Neural cell (in vitro differentiated cells): ENCODE results near the gene LYPD6B. TPM values are rescaled to one million over a fixed set of nuclear protein-coding genes. Genes with fewer than 3 reads are reported as not detected.

Experiments used
- H2AFZ ChIP-seq: fragments of 200-600, 300-800 bp; sonication (generic), shearing (Covaris generic); 2 replicates; pipeline ENCODE4 v1.6.0; 2014; ENCODE audit warnings: low read depth, mild to moderate bottlenecking, antibody characterized with exemption, low read length, moderate library complexity
- H3F3A ChIP-seq: fragments of 200-600 bp; shearing (Covaris generic); 2 replicates; pipeline ENCODE4 v1.6.1; 2016; ENCODE audit warnings: mild to moderate bottlenecking, moderate library complexity, mixed read lengths, antibody characterized with exemption, low read length; ENCODE audit not compliant: insufficient read depth, poor library complexity, severe bottlenecking
- H3K27ac ChIP-seq: fragments of 200-600, 300-800 bp; sonication (generic), shearing (Covaris generic); 2 replicates; pipeline ENCODE4 v1.5.1; 2014; ENCODE audit warnings: mild to moderate bottlenecking, low read length, moderate library complexity
- H3K27me3 ChIP-seq: fragments of 300-800, 200-600 bp; sonication (generic), shearing (Covaris generic); 2 replicates; pipeline ENCODE4 v1.6.0; 2014; ENCODE audit warnings: mild to moderate bottlenecking, low read depth, low read length, moderate library complexity; ENCODE audit not compliant: insufficient read depth
- H3K36me3 ChIP-seq: fragments of 300-800, 200-600 bp; sonication (generic), shearing (Covaris generic); 2 replicates; pipeline ENCODE4 v1.5.1; 2014; ENCODE audit warnings: mild to moderate bottlenecking, antibody characterized with exemption, low read length, moderate library complexity; ENCODE audit not compliant: insufficient read depth
- H3K4me2 ChIP-seq: fragments of 300-800, 200-600 bp; sonication (generic), shearing (Covaris generic); 2 replicates; pipeline ENCODE4 v1.6.0; 2014; ENCODE audit warnings: mild to moderate bottlenecking, low read length
- H3K4me3 ChIP-seq: fragments of 300-800, 200-600 bp; sonication (generic), shearing (Covaris generic); 2 replicates; pipeline ENCODE4 v1.5.1; 2014; ENCODE audit warnings: mild to moderate bottlenecking, low read length, moderate library complexity
- H3K79me2 ChIP-seq: fragments of 200-600 bp; shearing (Covaris generic); replicated peaks from 2 replicates; pipeline ENCODE4 v1.6.0; 2014; ENCODE audit warnings: mild to moderate bottlenecking, low read length, moderate library complexity; ENCODE audit not compliant: insufficient read depth
- H3K9ac ChIP-seq: fragments of 300-800, 200-600 bp; sonication (generic), shearing (Covaris generic); 2 replicates; pipeline ENCODE4 v1.6.1; 2016; ENCODE audit warnings: mild to moderate bottlenecking, low read length, mixed read lengths
- H3K9me2 ChIP-seq: fragments of 200-600 bp; shearing (Covaris generic); 2 replicates; pipeline ENCODE4 v1.6.1; 2016; ENCODE audit warnings: mild to moderate bottlenecking, low read length, mixed read lengths; ENCODE audit not compliant: insufficient read depth
- H3K9me3 ChIP-seq: fragments of 200-600, 300-800 bp; sonication (generic), shearing (Covaris generic); 2 replicates; pipeline ENCODE4 v1.6.1; 2016; ENCODE audit warnings: mild to moderate bottlenecking, mixed run types, low read length, moderate library complexity, mixed read lengths
- H4K20me1 ChIP-seq: fragments of 200-600 bp; shearing (Covaris generic); 2 replicates; pipeline ENCODE4 v1.6.1; 2016; ENCODE audit warnings: mild to moderate bottlenecking, mixed run types; ENCODE audit not compliant: insufficient read depth
- EP300 ChIP-seq: fragments of 450-650 bp; conservative IDR thresholded peaks from 2 replicates; pipeline ENCODE4 v1.6.1; 2014; ENCODE audit warnings: antibody characterized with exemption, mild to moderate bottlenecking, moderate library complexity; ENCODE audit not compliant: poor library complexity, severe bottlenecking
- EZH2 ChIP-seq: fragments of 200-600, 300-800 bp; shearing (Covaris generic), sonication (generic); IDR thresholded peaks from 2 replicates; pipeline ENCODE4 v1.6.1; 2014; ENCODE audit warnings: antibody characterized with exemption, low read length, borderline replicate concordance, mild to moderate bottlenecking; ENCODE audit not compliant: insufficient read depth, poor library complexity, severe bottlenecking
- MXI1 ChIP-seq: fragments of 450-650 bp; conservative IDR thresholded peaks from 2 replicates; pipeline ENCODE4 v1.6.1; 2014; ENCODE audit warnings: antibody characterized with exemption, mild to moderate bottlenecking; ENCODE audit not compliant: poor library complexity, severe bottlenecking
- POLR2AphosphoS5 ChIP-seq: IDR thresholded peaks from 2 replicates; pipeline ENCODE4 v1.6.1; 2012
- RAD21 ChIP-seq: fragments of 450-650 bp; conservative IDR thresholded peaks from 2 replicates; pipeline ENCODE4 v1.6.1; 2014; ENCODE audit warnings: antibody characterized with exemption, mild to moderate bottlenecking, moderate library complexity
- SMC3 ChIP-seq: fragments of 450-650 bp; conservative IDR thresholded peaks from 2 replicates; pipeline ENCODE4 v1.6.1; 2014; ENCODE audit warnings: antibody characterized with exemption, mild to moderate bottlenecking, moderate library complexity; ENCODE audit not compliant: poor library complexity
- TAF1 ChIP-seq: IDR thresholded peaks from 2 replicates; pipeline ENCODE4 v1.6.1; 2012; ENCODE audit warnings: low read depth
- polyA plus RNA-seq: library from polyadenylated mRNA; depleted of rRNA; stranded (reverse); fragments of >200 nt; gene quantifications from 2 replicates; pipeline ENCODE4 v1.2.3, GENCODE V29; 2014
- TF ChIP-seq, protein P1 (sequence below): fragments of 450-650 bp; IDR thresholded peaks from 2 replicates; pipeline ENCODE4 v1.5.1; 2014; ENCODE audit warnings: antibody characterized with exemption, mild to moderate bottlenecking, moderate library complexity; ENCODE audit not compliant: poor library complexity, severe bottlenecking
- TF ChIP-seq, protein P2 (sequence below): IDR thresholded peaks from 2 replicates; pipeline ENCODE4 v1.6.1; 2012; ENCODE audit warnings: borderline replicate concordance

Gene LYPD6B
- polyA plus RNA-seq, 1 donor from 2014 or later: 0.68 TPM

DNA sequence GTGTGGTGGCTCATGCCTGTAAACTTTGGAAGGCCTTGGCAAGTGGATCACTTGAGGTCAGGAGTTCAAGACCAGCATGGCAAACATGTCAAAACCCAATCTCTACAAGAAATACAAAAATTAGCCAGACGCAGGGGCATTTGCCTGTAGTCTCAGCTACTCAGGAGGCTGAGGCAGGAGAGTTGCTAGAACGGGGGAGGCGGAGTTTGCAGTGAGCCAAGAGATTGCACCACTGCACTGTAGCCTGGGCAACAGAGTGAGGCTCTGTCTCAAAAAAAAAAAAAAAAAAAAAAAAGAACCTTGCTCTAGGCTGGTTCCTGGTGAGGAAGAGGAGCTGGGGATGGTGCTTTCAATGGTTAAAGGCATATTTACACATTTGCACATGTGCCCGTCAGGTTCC lies 129.4 kb downstream of the LYPD6B start:
- TF ChIP-seq MXI1 (no peak), RAD21 (no peak), TAF1 (no peak), POLR2AphosphoS5 (no peak), EZH2 (no peak), SMC3 (no peak), EP300 (no peak)
- TF ChIP-seq, protein P1, sequence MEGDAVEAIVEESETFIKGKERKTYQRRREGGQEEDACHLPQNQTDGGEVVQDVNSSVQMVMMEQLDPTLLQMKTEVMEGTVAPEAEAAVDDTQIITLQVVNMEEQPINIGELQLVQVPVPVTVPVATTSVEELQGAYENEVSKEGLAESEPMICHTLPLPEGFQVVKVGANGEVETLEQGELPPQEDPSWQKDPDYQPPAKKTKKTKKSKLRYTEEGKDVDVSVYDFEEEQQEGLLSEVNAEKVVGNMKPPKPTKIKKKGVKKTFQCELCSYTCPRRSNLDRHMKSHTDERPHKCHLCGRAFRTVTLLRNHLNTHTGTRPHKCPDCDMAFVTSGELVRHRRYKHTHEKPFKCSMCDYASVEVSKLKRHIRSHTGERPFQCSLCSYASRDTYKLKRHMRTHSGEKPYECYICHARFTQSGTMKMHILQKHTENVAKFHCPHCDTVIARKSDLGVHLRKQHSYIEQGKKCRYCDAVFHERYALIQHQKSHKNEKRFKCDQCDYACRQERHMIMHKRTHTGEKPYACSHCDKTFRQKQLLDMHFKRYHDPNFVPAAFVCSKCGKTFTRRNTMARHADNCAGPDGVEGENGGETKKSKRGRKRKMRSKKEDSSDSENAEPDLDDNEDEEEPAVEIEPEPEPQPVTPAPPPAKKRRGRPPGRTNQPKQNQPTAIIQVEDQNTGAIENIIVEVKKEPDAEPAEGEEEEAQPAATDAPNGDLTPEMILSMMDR: no peak
- TF ChIP-seq, protein P2, sequence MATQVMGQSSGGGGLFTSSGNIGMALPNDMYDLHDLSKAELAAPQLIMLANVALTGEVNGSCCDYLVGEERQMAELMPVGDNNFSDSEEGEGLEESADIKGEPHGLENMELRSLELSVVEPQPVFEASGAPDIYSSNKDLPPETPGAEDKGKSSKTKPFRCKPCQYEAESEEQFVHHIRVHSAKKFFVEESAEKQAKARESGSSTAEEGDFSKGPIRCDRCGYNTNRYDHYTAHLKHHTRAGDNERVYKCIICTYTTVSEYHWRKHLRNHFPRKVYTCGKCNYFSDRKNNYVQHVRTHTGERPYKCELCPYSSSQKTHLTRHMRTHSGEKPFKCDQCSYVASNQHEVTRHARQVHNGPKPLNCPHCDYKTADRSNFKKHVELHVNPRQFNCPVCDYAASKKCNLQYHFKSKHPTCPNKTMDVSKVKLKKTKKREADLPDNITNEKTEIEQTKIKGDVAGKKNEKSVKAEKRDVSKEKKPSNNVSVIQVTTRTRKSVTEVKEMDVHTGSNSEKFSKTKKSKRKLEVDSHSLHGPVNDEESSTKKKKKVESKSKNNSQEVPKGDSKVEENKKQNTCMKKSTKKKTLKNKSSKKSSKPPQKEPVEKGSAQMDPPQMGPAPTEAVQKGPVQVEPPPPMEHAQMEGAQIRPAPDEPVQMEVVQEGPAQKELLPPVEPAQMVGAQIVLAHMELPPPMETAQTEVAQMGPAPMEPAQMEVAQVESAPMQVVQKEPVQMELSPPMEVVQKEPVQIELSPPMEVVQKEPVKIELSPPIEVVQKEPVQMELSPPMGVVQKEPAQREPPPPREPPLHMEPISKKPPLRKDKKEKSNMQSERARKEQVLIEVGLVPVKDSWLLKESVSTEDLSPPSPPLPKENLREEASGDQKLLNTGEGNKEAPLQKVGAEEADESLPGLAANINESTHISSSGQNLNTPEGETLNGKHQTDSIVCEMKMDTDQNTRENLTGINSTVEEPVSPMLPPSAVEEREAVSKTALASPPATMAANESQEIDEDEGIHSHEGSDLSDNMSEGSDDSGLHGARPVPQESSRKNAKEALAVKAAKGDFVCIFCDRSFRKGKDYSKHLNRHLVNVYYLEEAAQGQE: no peak
- Histone ChIP-seq H4K20me1 (no peaks in the 10 kb centered on the region), H3K27ac (no peak overlapping the region), H3K79me2 (no peaks in the 10 kb centered on the region), H3K9ac (no peak overlapping the region), H3K27me3 (no peaks in the 10 kb centered on the region), H3K9me3 (no peaks in the 10 kb centered on the region), H3K36me3 (no peaks in the 10 kb centered on the region), H2AFZ (no peak overlapping the region), H3K4me3 (no peak overlapping the region), H3K4me2 (no peak overlapping the region), H3K9me2 (no peaks in the 10 kb centered on the region), H3F3A (no peaks in the 10 kb centered on the region)

DNA sequence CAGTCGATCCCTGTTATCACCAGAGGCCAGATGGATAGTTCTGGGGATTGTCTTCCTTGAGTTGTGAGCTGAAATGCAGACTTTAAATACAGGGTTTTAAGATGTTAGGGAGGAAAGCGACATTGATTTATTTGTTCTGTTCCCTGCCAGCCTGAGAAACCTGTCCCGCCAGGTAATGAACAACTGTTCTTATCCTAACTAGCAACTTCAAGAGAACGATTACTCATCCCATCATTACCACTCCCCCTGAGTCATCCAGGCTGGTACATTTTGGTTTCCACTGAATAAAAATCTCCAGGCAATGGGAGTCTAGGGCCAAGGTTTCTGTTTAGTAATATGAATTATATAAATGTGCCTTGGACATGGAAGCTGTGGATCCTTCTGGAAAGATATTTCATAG lies 131.2 kb downstream of the LYPD6B start:
- Histone ChIP-seq H3K9ac (peak overlapping the region; percentile 35), H3K27ac (peak overlapping the region; percentile 83), H3K9me3 (no peaks in the 10 kb centered on the region), H4K20me1 (no peaks in the 10 kb centered on the region), H3K9me2 (no peaks in the 10 kb centered on the region), H3F3A (no peaks in the 10 kb centered on the region), H3K4me2 (peak overlapping the region; percentile 31), H3K4me3 (peak overlapping the region; percentile 19), H2AFZ (no peak overlapping the region), H3K79me2 (no peaks in the 10 kb centered on the region), H3K27me3 (no peaks in the 10 kb centered on the region), H3K36me3 (no peaks in the 10 kb centered on the region)
- no peak for TF ChIP-seq RAD21
- TF ChIP-seq EP300: no peak
- TF ChIP-seq EZH2: no peak
- TF ChIP-seq, protein P1: no peak
- no peak for TF ChIP-seq MXI1
- TF ChIP-seq TAF1: no peak
- TF ChIP-seq, protein P2: no peak
- TF ChIP-seq SMC3: no peak
- TF ChIP-seq POLR2AphosphoS5: no peak
